ENCODE results near the gene HIPK3.

HIPK3 gene

GRCh38 chr11:33272338-33273107, 15.3 kb downstream of the HIPK3 start:
- no peaks in the 10 kb centered on the region for H3K9me3 ChIP-seq
- H3K36me3 ChIP-seq = no peaks in the 10 kb centered on the region
- no peak for DNase-seq
- H3K4me3 ChIP-seq (ENCODE audit: low read depth, low read length) = no peak overlapping the region
- no peak for TF ChIP-seq CTCF (IDR thresholded peaks at IDR 0.05; ENCODE audit: low read depth, low read length)
- no peaks in the 10 kb centered on the region for H3K4me1 ChIP-seq
- H3K27me3 ChIP-seq = no peaks in the 10 kb centered on the region

- Histone ChIP-seq H3K27me3 (no peaks in the 10 kb centered on the region), H3K4me3 (ENCODE audit: low read depth, low read length) (no peak overlapping the region), H3K36me3 (no peaks in the 10 kb centered on the region), H3K9me3 (no peaks in the 10 kb centered on the region), H3K4me1 (no peaks in the 10 kb centered on the region)
- TF ChIP-seq CTCF (IDR thresholded peaks at IDR 0.05; ENCODE audit: low read depth, low read length) = no peak
- DNase-seq = no peak
Measured at GRCh38 chr11:33273656-33274055, 16.5 kb downstream of the HIPK3 start.

GRCh38 chr11:33280411-33280810, 23.2 kb downstream of the HIPK3 start:
- H3K4me1 ChIP-seq = no peaks in the 10 kb centered on the region
- H3K27me3 ChIP-seq = no peaks in the 10 kb centered on the region

GRCh38 chr11:33281758-33282157, 24.6 kb downstream of the HIPK3 start:
- no peaks in the 10 kb centered on the region for H3K4me1 ChIP-seq
- DNase-seq = no peak
- H3K9me3 ChIP-seq = no peaks in the 10 kb centered on the region
- H3K36me3 ChIP-seq = no peaks in the 10 kb centered on the region
- H3K4me3 ChIP-seq (ENCODE audit: low read depth, low read length) = no peak overlapping the region
- no peaks in the 10 kb centered on the region for H3K27me3 ChIP-seq
- TF ChIP-seq CTCF (IDR thresholded peaks at IDR 0.05; ENCODE audit: low read depth, low read length) = no peak

More at GRCh38 chr11:33280411-33280810, 23.2 kb downstream of the HIPK3 start:
- no peak overlapping the region for H3K4me3 ChIP-seq (ENCODE audit: low read depth, low read length)
- DNase-seq = no peak
- no peaks in the 10 kb centered on the region for H3K9me3 ChIP-seq
- no peak for TF ChIP-seq CTCF (IDR thresholded peaks at IDR 0.05; ENCODE audit: low read depth, low read length)
- no peaks in the 10 kb centered on the region for H3K36me3 ChIP-seq

GRCh38 chr11:33284818-33285217, 27.6 kb downstream of the HIPK3 start:
- no peak for TF ChIP-seq CTCF (IDR thresholded peaks at IDR 0.05; ENCODE audit: low read depth, low read length)
- H3K9me3 ChIP-seq = no peaks in the 10 kb centered on the region
- no peak for DNase-seq
- no peaks in the 10 kb centered on the region for H3K4me1 ChIP-seq
- no peaks in the 10 kb centered on the region for H3K27me3 ChIP-seq
- no peak overlapping the region for H3K4me3 ChIP-seq (ENCODE audit: low read depth, low read length)
- H3K36me3 ChIP-seq = no peaks in the 10 kb centered on the region

- no peak for TF ChIP-seq CTCF (IDR thresholded peaks at IDR 0.05; ENCODE audit: low read depth, low read length)
- no peak overlapping the region for H3K4me3 ChIP-seq (ENCODE audit: low read depth, low read length)
- no peaks in the 10 kb centered on the region for H3K9me3 ChIP-seq
- no peaks in the 10 kb centered on the region for H3K36me3 ChIP-seq
- no peak for DNase-seq
- H3K4me1 ChIP-seq = no peaks in the 10 kb centered on the region
- H3K27me3 ChIP-seq = no peaks in the 10 kb centered on the region
Measured at GRCh38 chr11:33290319-33290718, 33.1 kb downstream of the HIPK3 start.

Measured in BE2C (cell line).